CD1c-positive myeloid dendritic cell (primary cell): ENCODE results near the gene ZNF322.

Experiments
- DNase-seq: peaks from one replicate; pipeline ENCODE4 v3.0.0-alpha.2; 2016; ENCODE audit errors: extremely low spot score

The ZNF322 gene

DNA sequence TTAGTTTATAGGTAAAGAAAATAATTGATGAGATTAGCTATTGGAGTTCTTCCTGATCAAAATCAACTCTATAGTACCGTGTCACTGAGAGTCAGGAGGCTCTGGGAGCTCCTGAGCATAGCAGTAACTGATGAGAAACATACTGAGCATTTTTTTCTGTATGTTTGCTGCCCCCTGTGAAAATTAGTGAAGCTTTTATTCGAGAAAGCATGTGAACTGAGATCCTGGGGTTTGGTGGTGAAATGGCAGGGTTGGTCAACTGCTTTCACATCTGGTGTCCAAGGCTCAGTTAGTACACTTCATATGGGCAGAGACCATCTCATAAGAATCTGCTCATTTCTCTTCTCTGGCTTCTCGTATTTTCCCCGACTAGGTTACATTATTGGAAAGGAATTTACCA is 66.9 kb downstream of the ZNF322 start:
- DNase-seq, result no peak

DNA sequence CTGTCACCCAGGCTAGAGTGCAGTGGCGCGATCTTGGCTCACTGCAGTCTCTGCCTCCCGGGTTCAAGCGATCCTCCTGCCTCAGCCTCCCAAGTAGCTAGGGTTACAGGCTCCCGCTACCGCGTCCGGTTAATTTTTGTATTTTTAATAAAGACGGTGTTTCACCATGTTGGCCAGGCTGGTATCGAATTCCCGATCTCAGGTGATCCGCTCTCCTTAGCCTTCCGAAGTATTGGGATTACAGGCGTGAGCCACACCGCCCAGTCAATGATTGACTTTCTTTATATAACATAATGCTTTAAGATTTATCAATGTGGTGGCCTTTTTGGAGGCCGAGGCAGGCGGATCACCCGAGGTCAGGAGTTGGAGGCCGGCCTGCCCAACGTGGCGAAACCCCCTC is 70.6 kb downstream of the ZNF322 start:
- DNase-seq, result no peak
